Tibial artery (tissue), 4 donors: Measurements from ENCODE around the gene SLFN12L.
"Not testable (repeated sequence)": the region's sequence is repeated elsewhere in the genome, so short reads cannot be mapped to it uniquely, and the experiment has no call there.

ENCODE experiments used
- DNase-seq, 2 donors: peaks; one replicate each; pipeline ENCODE4 v3.0.0-alpha.2; 2019
- H3K27ac ChIP-seq, 2 donors: fragments of 200-600 bp; sonication (generic) in 1 of 2; 1 replicate in 1 of 2; 2 replicates in 1 of 2; pipeline ENCODE4 v1.5.1; 2018 to 2019; ENCODE audit warnings: mild to moderate bottlenecking in 1 of 2
- H3K27me3 ChIP-seq, 2 donors: fragments of 200-600 bp; sonication (generic) in 1 of 2; one replicate each; pipeline versions ENCODE4 v1.5.1 to v1.6.0; 2016 to 2019
- H3K36me3 ChIP-seq, 3 donors: fragments of 200-600 bp; sonication (generic) in 2 of 3; one replicate each; pipeline ENCODE4 v1.5.1; 2016 to 2019; ENCODE audit warnings: mild to moderate bottlenecking in 2 of 3
- H3K4me1 ChIP-seq, 4 donors: fragments of 200-600 bp; sonication (generic) in 2 of 4; 1 replicate in 3 of 4; 2 replicates in 1 of 4; pipeline ENCODE4 v1.5.1; 2016 to 2019
- H3K4me3 ChIP-seq, 2 donors: fragments of 200-600 bp; sonication (generic) in 1 of 2; 1 replicate in 1 of 2; 2 replicates in 1 of 2; pipeline ENCODE4 v1.5.1; 2018 to 2019; ENCODE audit warnings: mild to moderate bottlenecking in 2 of 2
- H3K9me3 ChIP-seq, 3 donors: fragments of 200-600 bp; sonication (generic) in 1 of 3; one replicate each; pipeline ENCODE4 v1.5.1; 2016 to 2019
- intact Hi-C: fragments of 100-400 bp; cut with DNase I; formaldehyde crosslinking; loops from one replicate; pipeline ENCODE4 v1.15.0; 2023; ENCODE audit warnings: low total_unique reads
- TF ChIP-seq, protein P1 (sequence below), 2 experiments: fragments of 200-600 bp in 1 of 2; fragments of 450-650 bp in 1 of 2; IDR thresholded peaks; one replicate each; pipeline ENCODE4 v1.5.1; 2017 to 2019; ENCODE audit warnings: antibody characterized with exemption in 2 of 2, mild to moderate bottlenecking in 1 of 2, moderate library complexity in 1 of 2

SLFN12L gene

GRCh38 chr17:35523296-35523695 is 14.2 kb downstream of the SLFN12L start:
- Histone ChIP-seq H3K27me3 (peaks cover 0 to 15% of the 10 kb centered on the region in 2 donors), H3K9me3 (no peaks in the 10 kb centered on the region), H3K27ac (no peak overlapping the region), H3K4me1 (no peaks in the 10 kb centered on the region), H3K4me3 (no peak overlapping the region), H3K36me3 (no peaks in the 10 kb centered on the region)
- TF ChIP-seq, protein P1, sequence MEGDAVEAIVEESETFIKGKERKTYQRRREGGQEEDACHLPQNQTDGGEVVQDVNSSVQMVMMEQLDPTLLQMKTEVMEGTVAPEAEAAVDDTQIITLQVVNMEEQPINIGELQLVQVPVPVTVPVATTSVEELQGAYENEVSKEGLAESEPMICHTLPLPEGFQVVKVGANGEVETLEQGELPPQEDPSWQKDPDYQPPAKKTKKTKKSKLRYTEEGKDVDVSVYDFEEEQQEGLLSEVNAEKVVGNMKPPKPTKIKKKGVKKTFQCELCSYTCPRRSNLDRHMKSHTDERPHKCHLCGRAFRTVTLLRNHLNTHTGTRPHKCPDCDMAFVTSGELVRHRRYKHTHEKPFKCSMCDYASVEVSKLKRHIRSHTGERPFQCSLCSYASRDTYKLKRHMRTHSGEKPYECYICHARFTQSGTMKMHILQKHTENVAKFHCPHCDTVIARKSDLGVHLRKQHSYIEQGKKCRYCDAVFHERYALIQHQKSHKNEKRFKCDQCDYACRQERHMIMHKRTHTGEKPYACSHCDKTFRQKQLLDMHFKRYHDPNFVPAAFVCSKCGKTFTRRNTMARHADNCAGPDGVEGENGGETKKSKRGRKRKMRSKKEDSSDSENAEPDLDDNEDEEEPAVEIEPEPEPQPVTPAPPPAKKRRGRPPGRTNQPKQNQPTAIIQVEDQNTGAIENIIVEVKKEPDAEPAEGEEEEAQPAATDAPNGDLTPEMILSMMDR (IDR thresholded peaks at IDR 0.05): no peak
- no peak for DNase-seq
- intact Hi-C loops: no loop called here

- DNase-seq, H3K9me3 ChIP-seq, H3K27ac ChIP-seq, H3K4me1 ChIP-seq, H3K36me3 ChIP-seq, H3K4me3 ChIP-seq, intact Hi-C loops: not testable (repeated sequence)
- peaks cover 0 to 19% of the 10 kb centered on the region in 2 donors for H3K27me3 ChIP-seq
These were observed 15.7 kb downstream of the SLFN12L start for GRCh38 chr17:35521654-35522256.

DNA sequence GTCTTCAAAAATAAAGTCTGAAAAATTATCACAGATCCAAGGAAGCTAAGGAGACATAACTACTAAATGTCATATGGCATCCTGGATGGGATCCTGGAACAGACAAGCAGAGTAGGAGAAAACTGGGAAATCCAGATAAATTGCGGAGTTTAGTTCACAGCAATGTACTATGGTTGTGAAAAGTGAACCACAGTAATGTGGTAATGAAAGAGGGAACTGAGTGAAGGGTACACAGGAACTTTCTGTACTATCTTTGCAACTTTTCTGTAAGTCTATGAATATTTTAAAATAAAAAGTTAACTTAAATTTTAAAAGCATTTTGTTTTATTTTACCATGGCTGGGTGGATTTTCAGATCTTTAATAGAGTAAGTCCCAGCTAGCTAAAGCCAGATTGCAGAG is 16.3 kb downstream of the SLFN12L start:
- H3K4me1 ChIP-seq: no peaks in the 10 kb centered on the region
- H3K27me3 ChIP-seq: peaks cover 0 to 19% of the 10 kb centered on the region in 2 donors
- intact Hi-C loops: no loop called here
- TF ChIP-seq, protein P1 (IDR thresholded peaks at IDR 0.05): no peak
- no peaks in the 10 kb centered on the region for H3K9me3 ChIP-seq
- H3K36me3 ChIP-seq: no peaks in the 10 kb centered on the region
- DNase-seq: no peak
- H3K27ac ChIP-seq: no peak overlapping the region
- H3K4me3 ChIP-seq: no peak overlapping the region

DNA sequence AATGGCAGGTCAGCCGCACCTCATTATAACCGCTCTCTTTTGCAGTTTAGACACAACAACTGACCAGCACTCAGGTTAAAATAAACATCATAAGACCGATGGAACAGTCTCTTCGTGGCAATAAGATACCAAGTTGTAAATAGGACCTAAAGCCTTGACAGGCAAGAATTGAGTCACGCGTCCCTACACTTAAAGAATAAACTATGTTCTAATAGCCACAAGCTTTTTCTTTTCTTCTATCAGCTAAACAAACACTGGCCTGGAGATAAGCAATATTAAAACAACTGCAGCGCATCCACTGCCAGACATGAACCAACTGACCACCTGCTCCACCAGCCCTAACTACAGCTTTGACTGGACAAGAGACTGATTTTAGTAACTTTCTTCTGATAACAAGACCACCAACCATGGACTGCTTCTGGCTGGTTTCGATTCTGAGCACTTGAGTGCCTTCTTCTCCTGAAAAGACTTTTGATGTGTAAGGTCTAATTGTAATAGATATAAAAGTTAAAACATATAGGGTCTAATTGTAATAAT is 17.5 kb downstream of the SLFN12L start:
- intact Hi-C loops: no loop called here
- no peak for DNase-seq

GRCh38 chr17:35519439-35519838 is 18.0 kb downstream of the SLFN12L start:
- no peak for DNase-seq
- Histone ChIP-seq H3K9me3 (no peaks in the 10 kb centered on the region), H3K27me3 (peaks cover 0 to 26% of the 10 kb centered on the region in 2 donors), H3K27ac (no peak overlapping the region), H3K4me3 (no peak overlapping the region), H3K36me3 (no peaks in the 10 kb centered on the region), H3K4me1 (no peaks in the 10 kb centered on the region)
- intact Hi-C loops: no loop called here
- TF ChIP-seq, protein P1 (IDR thresholded peaks at IDR 0.05): no peak

More for the DNA sequence above, 17.5 kb downstream of the SLFN12L start:
- Histone ChIP-seq H3K4me3 (no peak overlapping the region), H3K9me3 (no peaks in the 10 kb centered on the region), H3K27ac (no peak overlapping the region), H3K4me1 (no peaks in the 10 kb centered on the region), H3K36me3 (no peaks in the 10 kb centered on the region), H3K27me3 (peaks cover 0 to 21% of the 10 kb centered on the region in 2 donors)
- TF ChIP-seq, protein P1 (IDR thresholded peaks at IDR 0.05): no peak

GRCh38 chr17:35518431-35518830 is 19.0 kb downstream of the SLFN12L start:
- H3K27me3 ChIP-seq: peaks cover 0 to 20% of the 10 kb centered on the region in 2 donors
- H3K4me1 ChIP-seq, H3K4me3 ChIP-seq, H3K9me3 ChIP-seq, intact Hi-C loops, H3K27ac ChIP-seq, DNase-seq, H3K36me3 ChIP-seq: not testable (repeated sequence)
